CD4-positive, alpha-beta T cell treated with Interleukin-1 beta for 1 hour (primary cell): ENCODE data around the gene CNPY2.
"Not testable (repeated sequence)": the region's sequence is repeated elsewhere in the genome, so short reads cannot be mapped to it uniquely, and the experiment has no call there.

Source experiments
- DNase-seq, 2 donors: peaks; one replicate each; pipeline ENCODE4 v3.0.0-alpha.2; 2020 to 2022

CNPY2 gene

DNA sequence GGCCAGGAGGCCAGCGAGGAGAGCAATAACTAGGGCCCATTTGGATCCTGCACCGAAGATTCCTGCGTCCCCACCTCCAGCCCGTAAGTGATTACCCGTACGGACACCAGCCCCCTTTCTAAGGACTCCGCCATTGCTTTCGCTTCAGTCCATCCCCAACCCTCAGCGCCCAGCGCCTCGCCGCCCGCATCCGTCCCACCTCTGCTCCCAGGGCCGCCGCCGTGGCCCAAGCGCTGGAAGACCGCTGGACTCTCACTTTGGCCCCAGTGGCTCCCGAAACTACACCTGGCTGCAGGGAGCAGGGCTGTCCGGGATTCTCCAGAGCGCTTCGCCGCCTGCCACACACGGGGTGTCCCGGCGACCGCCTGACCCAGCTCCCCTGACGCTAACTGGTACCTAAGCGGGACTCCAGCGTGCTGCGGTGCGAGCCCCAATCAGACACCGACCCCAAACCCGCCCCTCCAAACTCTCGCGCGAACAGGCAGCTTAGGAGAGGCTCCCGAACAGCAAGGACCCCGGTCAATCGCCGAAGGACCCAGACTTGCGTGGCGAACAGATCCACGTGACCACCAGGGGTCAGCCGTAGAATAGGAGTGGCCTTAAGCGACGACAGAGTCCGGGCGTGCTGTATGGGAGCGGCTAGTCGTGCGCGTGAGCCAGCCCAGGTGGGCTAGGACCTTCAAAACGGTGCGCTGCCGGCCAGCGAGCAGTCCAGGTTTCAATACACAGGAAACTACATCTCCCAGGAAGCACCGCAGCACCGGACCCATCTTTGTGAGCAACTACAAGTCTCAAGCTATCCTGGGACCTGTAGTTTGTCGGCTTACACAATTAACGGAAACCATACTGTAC is at the start of gene CNPY2:
CNPY2 (minus strand) TSS at position 367 of the 852 bp plus-strand sequence. CDS start 771 bp downstream, outside the sequence.
- DNase-seq, result peak; percentile 95

DNA sequence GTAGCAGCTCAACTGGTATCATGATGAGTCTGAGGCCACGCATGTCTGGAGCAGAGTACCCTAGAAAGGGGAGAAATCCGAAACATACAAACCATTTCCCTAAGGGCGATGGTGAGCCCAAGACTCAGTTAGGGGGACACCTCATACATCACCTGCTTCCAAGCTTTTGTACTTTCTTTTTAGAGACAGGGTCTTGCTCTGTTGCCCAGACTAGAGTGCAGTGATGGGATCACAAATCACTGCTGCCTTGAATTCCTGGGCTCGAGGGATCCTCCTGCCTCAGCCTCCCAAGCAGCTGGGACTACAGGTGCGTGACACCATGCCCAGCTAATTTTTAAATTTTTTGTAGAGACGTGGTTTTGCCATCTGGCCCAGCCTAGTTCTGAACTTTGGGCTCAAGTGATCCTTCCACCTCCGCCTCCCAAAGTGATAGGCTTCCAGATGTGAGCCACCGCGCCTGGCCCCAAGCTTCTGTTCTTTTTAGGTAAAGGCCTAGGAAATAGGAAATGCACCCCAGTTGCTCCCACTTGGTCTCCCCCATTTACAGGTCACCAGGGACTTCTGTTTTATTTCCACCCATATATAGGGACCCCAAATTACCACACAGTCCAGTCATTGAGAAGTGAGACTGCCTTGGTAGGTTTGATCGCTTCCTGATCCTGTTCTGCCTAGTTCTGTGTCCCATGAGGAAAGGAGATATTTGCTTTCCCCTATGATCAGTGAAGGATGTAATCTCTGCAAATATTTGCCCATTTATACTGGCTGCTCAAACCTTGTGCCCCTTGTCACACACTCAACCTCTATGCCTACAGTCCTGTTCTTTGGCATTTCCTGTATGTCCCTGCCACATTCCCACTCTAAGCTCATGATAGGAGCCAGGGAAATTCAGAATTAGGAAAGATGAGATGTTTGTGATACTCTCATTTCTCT is 46.6 kb upstream of the CNPY2 start, which contains the start of gene APOF:
APOF (minus strand) TSS at position 728 of the 930 bp plus-strand sequence; CDS start at position 616, 112 bp downstream.
- no peak for DNase-seq

DNA sequence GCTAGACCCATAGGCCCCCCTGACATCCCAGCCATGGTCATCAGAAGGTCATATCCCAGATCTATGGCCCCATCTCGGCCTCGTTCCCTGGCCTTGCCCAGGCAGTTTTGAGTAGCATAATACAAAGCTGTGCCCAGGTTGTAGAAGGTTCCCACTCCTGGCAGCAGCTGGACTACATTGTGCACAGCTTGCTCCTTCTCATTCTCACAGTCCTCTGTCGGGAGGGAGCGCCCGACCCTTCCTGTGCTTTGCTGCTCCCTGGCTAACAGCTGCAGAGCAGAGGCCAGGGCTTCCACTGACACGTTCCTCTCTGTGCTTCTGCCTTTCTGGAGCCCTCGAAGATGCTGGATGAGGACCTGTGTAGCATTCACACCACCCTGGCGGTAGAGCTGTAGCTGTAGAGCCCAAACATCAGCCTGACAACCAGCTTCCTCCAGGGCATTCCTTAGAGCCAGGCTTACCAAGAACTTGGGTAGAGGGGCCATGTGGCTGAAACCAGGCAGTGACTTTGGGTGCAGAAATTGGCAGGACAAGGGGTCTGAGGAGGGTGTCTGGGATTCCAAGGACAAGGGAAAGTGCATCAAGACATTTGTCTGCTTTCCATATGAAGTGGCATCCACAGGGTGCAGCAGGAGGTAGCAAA is 45.8 kb upstream of the CNPY2 start:
- DNase-seq, result no peak

DNA sequence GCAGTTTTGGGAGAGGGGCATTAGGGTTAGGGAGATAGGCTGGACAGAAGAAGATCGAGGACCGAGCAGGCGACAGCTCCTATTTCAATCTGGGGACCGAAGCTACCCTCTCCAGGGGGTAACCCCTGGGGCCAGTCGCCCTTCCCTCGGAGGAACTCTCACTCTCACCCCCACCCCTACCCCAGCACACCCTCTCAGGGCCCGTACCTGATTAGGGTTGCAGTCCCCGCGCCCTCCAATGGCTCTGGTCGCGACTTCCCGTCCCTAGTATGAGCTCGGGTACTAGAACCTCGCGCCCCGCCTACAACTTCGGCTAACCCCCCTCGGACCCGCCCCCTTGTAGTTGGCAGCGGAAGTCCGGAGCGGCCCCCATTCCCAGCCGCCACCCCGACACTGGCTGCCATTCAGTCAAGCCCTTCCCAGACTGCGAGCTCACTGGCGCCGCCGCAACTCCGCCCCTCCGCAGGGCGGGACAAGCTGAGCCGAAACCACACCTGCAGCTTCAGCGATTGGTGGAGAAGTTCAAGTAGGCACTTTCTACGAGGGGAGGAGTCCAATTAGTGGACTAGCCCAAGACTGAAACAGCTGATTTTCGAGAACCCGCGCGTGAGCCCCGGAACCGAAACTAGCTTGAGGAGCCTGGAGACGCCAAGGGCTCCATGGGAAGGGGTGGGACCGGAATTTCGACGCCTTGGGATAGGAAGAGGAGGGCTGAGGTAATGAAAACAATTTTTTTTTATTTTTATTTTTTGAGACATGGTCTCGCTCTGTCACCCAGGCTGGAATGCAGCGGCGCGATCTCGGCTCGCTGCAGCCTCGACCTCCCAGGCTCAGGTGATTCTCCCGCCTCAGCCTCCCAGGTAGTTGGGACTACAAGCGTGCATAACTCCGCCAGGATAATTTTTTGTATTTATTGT is 44.3 kb upstream of the CNPY2 start, which contains the start of gene STAT2:
STAT2 (minus strand) TSS at position 257 of the 917 bp plus-strand sequence. CDS start 3,536 bp downstream, outside the sequence.
- peak; percentile 100 for DNase-seq

DNA sequence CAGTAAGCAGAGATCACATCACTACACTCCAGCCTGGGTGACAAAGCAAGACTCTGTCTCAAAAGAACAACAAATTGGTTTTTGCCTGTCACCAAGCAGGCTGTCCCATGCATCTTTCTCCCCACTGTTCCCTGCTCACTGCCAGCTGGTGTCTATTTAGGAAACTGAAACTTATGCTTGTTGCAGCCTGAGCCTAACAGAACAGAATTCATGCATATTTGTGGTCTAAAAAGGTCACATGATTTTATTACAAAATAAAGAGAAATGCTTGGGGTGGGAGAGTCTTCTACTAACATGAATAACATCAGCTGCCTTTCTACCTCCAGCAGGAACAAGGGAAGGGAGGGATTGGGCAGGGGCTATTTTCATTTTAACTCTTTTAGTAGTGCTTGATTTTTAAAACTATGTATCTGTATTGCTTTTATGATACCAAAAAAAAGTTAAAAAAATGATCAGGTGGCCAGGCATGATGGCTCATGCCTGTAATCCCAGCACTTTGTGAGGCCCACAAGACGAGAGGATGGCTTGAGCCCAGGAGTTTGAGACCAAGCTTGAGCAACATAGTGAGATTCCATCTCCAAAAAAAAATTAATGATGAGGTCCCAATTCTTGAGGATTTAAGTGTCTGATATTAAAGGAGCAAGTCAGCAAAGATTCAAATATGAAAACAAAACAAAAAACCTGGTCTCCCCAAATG is 43.2 kb upstream of the CNPY2 start:
- DNase-seq, result no peak

- DNase-seq, result no peak
Observed at GRCh38 chr12:56351325-56351724, 35.5 kb upstream of the CNPY2 start.

DNA sequence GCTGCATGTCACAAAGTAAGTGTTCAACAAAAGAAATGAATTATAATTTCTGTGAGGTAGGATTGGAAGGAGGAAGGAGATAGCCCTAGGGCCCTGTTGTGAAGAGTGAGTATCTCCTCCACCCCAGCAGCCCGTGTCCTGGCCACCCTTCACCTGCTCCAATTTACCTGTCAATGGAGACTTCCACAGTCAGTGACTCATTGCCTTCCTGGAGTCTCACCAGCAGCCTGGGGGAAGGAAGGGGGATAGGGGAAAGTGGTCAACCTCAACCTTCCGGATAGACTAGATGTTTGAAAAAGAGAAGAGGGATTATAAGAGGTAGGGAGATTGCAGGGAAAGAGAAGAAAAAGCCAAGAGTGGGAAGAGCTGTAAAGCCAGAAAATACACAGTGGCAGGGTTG is 34.9 kb upstream of the CNPY2 start:
- no peak for DNase-seq

DNA sequence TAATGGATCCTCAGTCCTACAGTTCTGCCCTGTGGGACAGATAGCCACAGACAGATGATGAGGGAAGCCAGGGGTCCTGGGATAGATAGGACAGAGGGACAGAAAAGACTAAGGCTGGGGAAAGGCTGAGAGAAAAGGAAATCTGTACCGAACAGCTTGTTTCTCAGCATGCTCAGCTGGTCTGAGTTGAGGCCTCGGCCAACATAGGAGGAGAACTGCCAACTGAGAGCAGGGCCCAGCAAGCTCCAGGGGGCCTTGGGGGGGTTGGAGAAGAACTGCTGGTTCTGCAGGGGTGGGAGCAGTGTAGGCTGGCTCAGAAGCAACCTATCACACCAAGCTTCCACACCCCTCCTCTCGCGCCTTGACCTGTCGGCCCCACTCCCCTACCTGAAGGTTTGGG is 33.0 kb upstream of the CNPY2 start:
- no peak for DNase-seq

GRCh38 chr12:56347255-56347654 is 31.5 kb upstream of the CNPY2 start:
- DNase-seq, result not testable (repeated sequence)

DNA sequence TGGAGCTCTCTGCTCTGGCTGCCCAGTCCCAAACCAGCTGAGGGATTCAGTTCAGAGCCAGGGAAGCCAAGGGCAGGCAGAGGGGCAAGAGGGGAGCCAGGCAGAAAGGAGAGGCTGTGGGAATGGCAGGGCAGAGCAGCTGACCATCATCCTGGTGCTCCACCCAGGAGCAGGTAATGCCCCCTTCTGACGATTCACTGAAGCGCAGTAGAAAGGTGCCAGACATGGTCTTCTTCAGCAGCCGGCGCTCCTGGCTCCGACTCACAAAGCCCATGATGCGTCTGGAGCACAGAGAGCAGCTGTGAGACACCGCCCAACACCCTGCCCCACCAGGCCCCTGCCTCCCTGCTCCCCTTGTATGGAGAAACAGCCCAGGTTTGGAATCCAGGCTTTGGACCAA is 30.9 kb upstream of the CNPY2 start:
- DNase-seq, result no peak

DNA sequence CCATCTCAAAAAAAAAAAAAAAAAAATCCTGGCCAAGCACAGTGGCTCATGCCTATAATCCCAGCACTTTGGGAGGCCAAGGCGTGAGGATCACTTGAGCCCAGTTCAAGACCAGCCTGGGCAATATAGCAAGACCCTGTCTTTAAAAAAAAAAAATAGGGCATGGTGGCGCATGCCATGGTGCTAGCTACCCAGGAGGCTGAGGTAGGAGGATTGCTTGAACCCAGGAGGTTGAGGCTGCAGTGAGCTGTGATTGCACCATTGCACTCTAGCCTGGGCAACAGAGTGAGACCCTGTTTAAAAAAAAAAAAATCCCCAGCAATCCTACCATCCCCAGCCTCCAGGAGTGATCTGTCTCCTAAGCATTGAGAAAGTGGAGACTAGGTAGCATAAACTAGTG is 26.5 kb upstream of the CNPY2 start:
- not testable (repeated sequence) for DNase-seq

GRCh38 chr12:56341616-56342015 is 25.8 kb upstream of the CNPY2 start:
- DNase-seq, result no peak

DNA sequence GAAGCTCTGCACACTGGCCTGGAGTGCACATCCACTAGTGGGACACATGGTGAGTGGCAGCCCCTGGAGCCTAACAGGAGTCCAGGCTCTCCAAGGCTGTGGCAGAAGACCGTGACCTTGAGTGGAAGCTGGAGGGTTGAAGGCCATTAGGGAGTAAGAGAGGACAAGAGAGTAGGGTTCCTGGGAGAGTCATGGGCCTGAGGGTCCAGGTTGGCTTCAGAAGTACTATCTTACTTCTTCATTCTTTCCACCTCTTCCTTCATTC is 23.3 kb upstream of the CNPY2 start:
- no peak for DNase-seq

DNA sequence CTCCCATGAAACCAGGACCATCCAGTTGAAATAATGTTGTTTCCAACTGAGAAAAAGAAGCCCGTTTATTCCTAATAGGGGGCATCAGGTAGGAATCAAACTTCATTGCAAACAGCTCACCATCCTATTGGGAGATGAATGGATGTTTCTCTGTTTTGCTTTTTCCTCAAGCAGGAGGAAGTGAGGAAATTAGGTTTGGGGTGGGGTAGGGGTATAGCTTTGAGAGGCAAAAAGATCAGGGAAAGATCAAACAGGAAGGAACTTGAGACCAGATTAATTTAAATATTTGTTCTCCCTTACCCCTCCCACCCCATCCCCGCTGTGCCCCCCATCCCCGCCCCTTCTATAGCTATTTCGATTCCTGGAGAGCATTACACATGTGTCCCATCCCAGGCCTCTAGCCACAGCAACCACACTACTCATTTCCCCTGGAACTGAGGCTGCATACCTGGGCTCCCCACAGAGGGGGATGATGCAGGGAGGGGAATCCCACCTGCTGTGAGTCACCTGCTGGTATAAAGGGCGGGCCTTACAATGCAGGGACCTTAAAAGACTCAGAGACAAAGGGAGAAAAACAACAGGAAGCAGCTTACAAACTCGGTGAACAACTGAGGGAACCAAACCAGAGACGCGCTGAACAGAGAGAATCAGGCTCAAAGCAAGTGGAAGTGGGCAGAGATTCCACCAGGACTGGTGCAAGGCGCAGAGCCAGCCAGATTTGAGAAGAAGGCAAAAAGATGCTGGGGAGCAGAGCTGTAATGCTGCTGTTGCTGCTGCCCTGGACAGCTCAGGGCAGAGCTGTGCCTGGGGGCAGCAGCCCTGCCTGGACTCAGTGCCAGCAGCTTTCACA is 22.7 kb upstream of the CNPY2 start, which contains the start of gene IL23A:
IL23A (plus strand) TSS at position 577 of the 850 bp plus-strand sequence; CDS start at position 738, 161 bp downstream.
- DNase-seq, result peak; percentile 89 to 91

GRCh38 chr12:56337753-56338251 is 22.0 kb upstream of the CNPY2 start:
- DNase-seq, result peak in 1 of 2 donors; percentile 32

DNA sequence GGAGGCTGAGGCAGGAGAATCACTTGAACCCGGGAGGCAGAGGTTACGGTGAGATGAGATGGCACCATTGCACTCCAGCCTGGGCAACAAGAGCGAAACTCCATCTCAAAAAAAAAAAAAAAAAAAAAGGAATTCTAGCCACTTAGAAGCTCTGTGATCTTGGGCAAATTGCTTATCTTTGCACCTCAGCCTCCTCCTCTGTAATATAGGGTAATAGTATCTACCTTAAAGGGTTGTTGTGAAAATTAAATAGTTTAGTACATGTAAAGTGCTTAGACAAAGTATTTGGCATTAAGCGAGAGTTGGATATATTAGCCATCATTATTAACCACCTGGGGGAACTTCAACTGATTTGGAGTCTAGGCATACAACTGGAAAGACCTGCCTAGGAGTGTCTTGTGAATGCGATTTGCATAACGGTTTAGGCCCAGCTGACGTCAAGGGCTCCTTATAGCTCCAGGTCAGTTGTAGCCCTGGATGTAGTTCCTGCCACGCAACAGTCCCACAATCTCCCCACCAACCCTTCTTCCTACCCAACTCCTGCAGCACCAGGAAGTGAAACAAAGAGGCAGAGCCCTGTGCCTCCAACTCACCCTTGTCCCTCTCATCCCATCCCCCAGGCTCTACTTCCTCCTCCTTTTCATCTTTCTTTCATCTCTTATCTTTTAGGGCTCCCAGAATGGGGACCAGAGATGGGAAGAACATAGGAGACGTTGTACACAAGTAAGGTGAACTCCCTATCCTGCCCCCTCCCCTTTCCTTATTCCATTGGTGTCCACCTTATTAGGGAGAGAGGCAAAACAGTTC is 20.8 kb upstream of the CNPY2 start:
- peak in 1 of 2 donors; percentile 66 for DNase-seq

GRCh38 chr12:56335527-56335926 is 19.7 kb upstream of the CNPY2 start:
- DNase-seq, result not testable (repeated sequence)

DNA sequence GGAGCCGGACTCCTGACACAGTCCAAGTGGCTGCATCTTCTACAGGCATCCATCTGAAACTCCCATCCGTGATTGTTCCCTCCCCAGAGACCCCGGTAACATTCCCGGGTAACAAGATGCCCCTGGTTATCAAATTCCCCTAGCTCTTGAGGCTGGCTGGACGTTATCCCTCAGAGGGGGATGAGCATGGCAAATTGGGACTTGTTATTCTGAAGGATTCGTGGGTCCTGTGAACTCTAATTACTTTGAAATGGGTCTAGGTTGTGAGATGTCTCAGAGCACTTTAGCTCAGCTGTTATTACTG is 18.7 kb upstream of the CNPY2 start:
- no peak for DNase-seq
